Trophoblast cell (in vitro differentiated cells and primary cell): ENCODE measurements around the gene BEST4.

Source experiments
- DNase-seq, 2 donors: peaks; one replicate each; pipeline ENCODE4 v3.0.0-alpha.2; 2016
- H2AFZ ChIP-seq: 2 replicates; pipeline ENCODE4 v1.6.1; 2013; ENCODE audit warnings: low read length, moderate library complexity, mild to moderate bottlenecking; ENCODE audit not compliant: insufficient read depth, poor library complexity
- H2AK5ac ChIP-seq: 2 replicates; pipeline ENCODE4 v1.6.1; 2013; ENCODE audit warnings: mild to moderate bottlenecking, low read length
- H2BK120ac ChIP-seq: 2 replicates; pipeline ENCODE4 v1.6.1; 2013; ENCODE audit warnings: low read length, mild to moderate bottlenecking, moderate library complexity; ENCODE audit not compliant: insufficient read depth, poor library complexity
- H2BK12ac ChIP-seq: 2 replicates; pipeline ENCODE4 v1.6.1; 2013; ENCODE audit warnings: mild to moderate bottlenecking, low read length, moderate library complexity
- H2BK5ac ChIP-seq: 2 replicates; pipeline ENCODE4 v1.6.1; 2013; ENCODE audit warnings: low read length, low read depth, moderate library complexity, mild to moderate bottlenecking; ENCODE audit not compliant: poor library complexity
- H3K14ac ChIP-seq: 2 replicates; pipeline ENCODE4 v1.6.1; 2013; ENCODE audit warnings: mild to moderate bottlenecking, low read length
- H3K18ac ChIP-seq: 2 replicates; pipeline ENCODE4 v1.6.1; 2013; ENCODE audit warnings: mild to moderate bottlenecking, low read length
- H3K23ac ChIP-seq: 2 replicates; pipeline ENCODE4 v1.6.1; 2013; ENCODE audit warnings: low read length
- H3K27ac ChIP-seq: 2 replicates; pipeline ENCODE4 v1.5.1; 2013; ENCODE audit warnings: low read depth, mild to moderate bottlenecking, inconsistent platforms, low read length, moderate library complexity
- H3K27me3 ChIP-seq: 2 replicates; pipeline ENCODE4 v1.6.1; 2013; ENCODE audit warnings: inconsistent platforms, mild to moderate bottlenecking, low read length, moderate library complexity; ENCODE audit not compliant: insufficient read depth
- H3K36me3 ChIP-seq, 2 experiments: 1 replicate in 1 of 2; 2 replicates in 1 of 2; pipeline ENCODE4 v1.6.1; 2013; ENCODE audit warnings: low read length in 2 of 2, mild to moderate bottlenecking in 2 of 2, moderate library complexity in 1 of 2; ENCODE audit not compliant: insufficient read depth in 2 of 2, control insufficient read depth in 1 of 2
- H3K4ac ChIP-seq: 2 replicates; pipeline ENCODE4 v1.6.1; 2013; ENCODE audit warnings: low read depth, mild to moderate bottlenecking, low read length, moderate library complexity
- H3K4me1 ChIP-seq, 2 experiments: 1 replicate in 1 of 2; 2 replicates in 1 of 2; pipeline ENCODE4 v1.6.1; 2013; ENCODE audit warnings: low read length in 2 of 2, mild to moderate bottlenecking in 2 of 2, moderate library complexity in 1 of 2; ENCODE audit not compliant: insufficient read depth in 2 of 2, control insufficient read depth in 1 of 2
- H3K4me2 ChIP-seq: 2 replicates; pipeline ENCODE4 v1.6.1; 2013; ENCODE audit warnings: inconsistent platforms, mild to moderate bottlenecking, low read length, moderate library complexity
- H3K4me3 ChIP-seq: 2 replicates; pipeline ENCODE4 v1.5.1; 2013; ENCODE audit warnings: mild to moderate bottlenecking, low read depth, low read length, inconsistent platforms
- H3K79me1 ChIP-seq: one replicate; pipeline ENCODE4 v1.6.1; 2013; ENCODE audit warnings: low read length
- H3K79me2 ChIP-seq: 2 replicates; pipeline ENCODE4 v1.6.1; 2013; ENCODE audit warnings: low read length, mild to moderate bottlenecking; ENCODE audit not compliant: control insufficient read depth, insufficient read depth, poor library complexity
- H3K9ac ChIP-seq: 2 replicates; pipeline ENCODE4 v1.6.1; 2013; ENCODE audit warnings: mild to moderate bottlenecking, low read length
- H3K9me3 ChIP-seq: 2 replicates; pipeline ENCODE4 v1.6.1; 2013; ENCODE audit warnings: low read depth, mild to moderate bottlenecking, control low read depth, inconsistent platforms, low read length; ENCODE audit not compliant: insufficient read depth
- H4K12ac ChIP-seq: 2 replicates; pipeline ENCODE4 v1.6.1; 2013; ENCODE audit warnings: low read depth, mild to moderate bottlenecking, low read length, moderate library complexity
- H4K8ac ChIP-seq: 2 replicates; pipeline ENCODE4 v1.6.1; 2013; ENCODE audit warnings: low read depth, mild to moderate bottlenecking, low read length, moderate library complexity
- H4K91ac ChIP-seq: one replicate; pipeline ENCODE4 v1.6.1; 2013; ENCODE audit warnings: low read depth, mild to moderate bottlenecking, low read length, moderate library complexity
- WGBS: extraction: QIAGEN DNeasy Blood & Tissue Kit; methylation state at CpG from one replicate; pipeline ENCODE4 v1.1.7; 2013; ENCODE audit warnings: missing lambda C conversion rate; ENCODE audit not compliant: insufficient read length, insufficient coverage; ENCODE audit errors: extremely low coverage; 5-methylcytosine and 5-hydroxymethylcytosine counted together

Gene BEST4

GRCh38 chr1:44780583-44781121 lies 7.3 kb downstream of the BEST4 start:
- Histone ChIP-seq H3K79me1 (peaks cover 9% of the 10 kb centered on the region), H4K12ac (no peak overlapping the region), H3K4ac (no peak overlapping the region), H2BK120ac (no peak overlapping the region), H3K14ac (no peak overlapping the region), H2BK5ac (no peak overlapping the region), H2AFZ (no peak overlapping the region), H3K18ac (no peak overlapping the region), H2BK12ac (no peak overlapping the region), H3K79me2 (peaks cover 15% of the 10 kb centered on the region), H3K27me3 (no peaks in the 10 kb centered on the region), H3K27ac (no peak overlapping the region), H3K4me1 (peaks cover 14 to 17% of the 10 kb centered on the region in 2 experiments), H2AK5ac (no peak overlapping the region), H4K8ac (no peak overlapping the region), H3K4me3 (no peak overlapping the region), H3K36me3 (peaks cover 41 to 45% of the 10 kb centered on the region in 2 experiments), H3K4me2 (no peak overlapping the region), H3K9ac (no peak overlapping the region), H3K9me3 (peaks cover 4% of the 10 kb centered on the region), H4K91ac (no peak overlapping the region), H3K23ac (no peak overlapping the region)
- DNase-seq, result no peak
- WGBS, result no CpG with 5 or more reads among the region's 14 CpGs

- H3K27me3 ChIP-seq, result no peaks in the 10 kb centered on the region
- no peak overlapping the region for H2BK5ac ChIP-seq
- no peak for DNase-seq
- H4K12ac ChIP-seq, result no peak overlapping the region
- H3K4ac ChIP-seq, result no peak overlapping the region
- peaks cover 19% of the 10 kb centered on the region for H3K79me2 ChIP-seq
- H2BK120ac ChIP-seq, result no peak overlapping the region
- H4K8ac ChIP-seq, result no peak overlapping the region
- peaks cover 41 to 45% of the 10 kb centered on the region in 2 experiments for H3K36me3 ChIP-seq
- no peak overlapping the region for H2BK12ac ChIP-seq
- H3K4me3 ChIP-seq, result no peak overlapping the region
- no peak overlapping the region for H3K9ac ChIP-seq
- no peak overlapping the region for H3K27ac ChIP-seq
- H2AK5ac ChIP-seq, result no peak overlapping the region
- H2AFZ ChIP-seq, result no peak overlapping the region
- H3K4me2 ChIP-seq, result no peak overlapping the region
- no peak overlapping the region for H4K91ac ChIP-seq
- H3K18ac ChIP-seq, result no peak overlapping the region
- WGBS, result no CpG with 5 or more reads among the region's 6 CpGs
- peaks cover 16% of the 10 kb centered on the region for H3K79me1 ChIP-seq
- no peak overlapping the region for H3K14ac ChIP-seq
- H3K9me3 ChIP-seq, result peaks cover 1% of the 10 kb centered on the region
- peaks cover 9 to 12% of the 10 kb centered on the region in 2 experiments for H3K4me1 ChIP-seq
- no peak overlapping the region for H3K23ac ChIP-seq
Measured at GRCh38 chr1:44778705-44779576, 9.0 kb downstream of the BEST4 start.

- Histone ChIP-seq H2AFZ (no peak overlapping the region), H3K4me3 (no peak overlapping the region), H4K8ac (no peak overlapping the region), H3K9me3 (peaks cover 1% of the 10 kb centered on the region), H3K27me3 (no peaks in the 10 kb centered on the region), H4K12ac (no peak overlapping the region), H3K27ac (no peak overlapping the region), H3K4me1 (peaks cover 7 to 12% of the 10 kb centered on the region in 2 experiments), H2AK5ac (no peak overlapping the region), H2BK120ac (no peak overlapping the region), H2BK12ac (no peak overlapping the region), H3K14ac (no peak overlapping the region), H3K18ac (no peak overlapping the region), H3K4me2 (peak overlapping the region; percentile 85), H3K9ac (no peak overlapping the region), H2BK5ac (no peak overlapping the region), H3K4ac (peak overlapping the region; percentile 56), H3K79me2 (peaks cover 19% of the 10 kb centered on the region), H4K91ac (no peak overlapping the region), H3K23ac (peak overlapping the region; percentile 29), H3K79me1 (peaks cover 16% of the 10 kb centered on the region), H3K36me3 (peaks cover 41 to 45% of the 10 kb centered on the region in 2 experiments)
- no peak for DNase-seq
- no CpG with 5 or more reads among the region's 13 CpGs for WGBS
Measured at GRCh38 chr1:44777969-44778635, 9.9 kb downstream of the BEST4 start.

- peaks cover 16% of the 10 kb centered on the region for H3K79me1 ChIP-seq
- no peak overlapping the region for H4K8ac ChIP-seq
- no peaks in the 10 kb centered on the region for H3K27me3 ChIP-seq
- H2BK120ac ChIP-seq, result no peak overlapping the region
- H3K4me3 ChIP-seq, result peak overlapping the region; percentile 27
- no CpG with 5 or more reads among the region's 14 CpGs for WGBS
- H2AK5ac ChIP-seq, result no peak overlapping the region
- H4K91ac ChIP-seq, result no peak overlapping the region
- H3K18ac ChIP-seq, result peak overlapping the region; percentile 29
- no peak overlapping the region for H2BK12ac ChIP-seq
- no peak for DNase-seq
- peak overlapping the region; percentile 5 for H4K12ac ChIP-seq
- H3K4me2 ChIP-seq, result peak overlapping the region; percentile 85
- H3K23ac ChIP-seq, result no peak overlapping the region
- H2BK5ac ChIP-seq, result no peak overlapping the region
- H3K14ac ChIP-seq, result no peak overlapping the region
- H2AFZ ChIP-seq, result no peak overlapping the region
- H3K9me3 ChIP-seq, result peaks cover 1% of the 10 kb centered on the region
- H3K27ac ChIP-seq, result no peak overlapping the region
- peak overlapping the region; percentile 57 for H3K9ac ChIP-seq
- H3K79me2 ChIP-seq, result peaks cover 19% of the 10 kb centered on the region
- H3K36me3 ChIP-seq, result peaks cover 41 to 45% of the 10 kb centered on the region in 2 experiments
- peak overlapping the region; percentile 56 for H3K4ac ChIP-seq
- H3K4me1 ChIP-seq, result peaks cover 7 to 12% of the 10 kb centered on the region in 2 experiments
Measured at GRCh38 chr1:44777547-44777946, 10.4 kb downstream of the BEST4 start.
